HCT116 (cell line): Measurements from ENCODE around the gene TNRC6B. TPM values are rescaled to one million over a fixed set of nuclear protein-coding genes. Genes with fewer than 3 reads are reported as not detected.
"Not testable (repeated sequence)": the region's sequence is repeated elsewhere in the genome, so short reads cannot be mapped to it uniquely, and the experiment has no call there.

Source experiments
- ATAC-seq: fragments of 200-7000 bp; cut with Tn5 transposase; 2 replicates; pipeline ENCODE4 v1.9.1; 2020; ENCODE audit warnings: mild to moderate bottlenecking, moderate library complexity
- BruUV-seq: library from RNA; stranded (reverse); fragments of 400-500 nt; replicated peaks from 2 replicates; lab custom pipeline; 2021; lab: Mats Ljungman, UMichigan
- CTCF ChIA-PET: fragments of 300-600 bp; sonication (Branson Sonifier 250); formaldehyde crosslinking; loops from one replicate; lab custom pipeline; 2021; ENCODE audit warnings: antibody characterized with exemption; lab: Charles Lee
- POLR2A ChIA-PET: fragments of 300-600, 350-600 bp; sonication (Branson Sonifier 250); formaldehyde crosslinking; loops from one replicate; lab custom pipeline; 2021; ENCODE audit warnings: antibody characterized with exemption; lab: Charles Lee
- RAD21 ChIA-PET, 2 experiments: fragments of 300-600 bp; sonication (Branson Sonifier 250); formaldehyde crosslinking; loops; one replicate each; lab custom pipeline; 2023; ENCODE audit warnings: low total read pairs in 2 of 2; ENCODE audit not compliant: uncharacterized antibody in 2 of 2, unreplicated experiment in 2 of 2, low non-redundant PET in 1 of 2; lab: Charles Lee
- DNase-seq: peaks from one replicate; pipeline ENCODE4 v3.0.0-alpha.2; 2010; ENCODE audit warnings: low read depth, low spot score
- H2AFZ ChIP-seq: fragments of 200-600 bp; shearing (Covaris generic), sonication (generic); 2 replicates; pipeline ENCODE4 v1.6.1; 2017; ENCODE audit warnings: low read depth, mixed run types, mixed read lengths, antibody characterized with exemption, low read length; ENCODE audit not compliant: poor library complexity, severe bottlenecking
- H3K27ac ChIP-seq: 2 replicates; pipeline ENCODE4 v1.5.1; 2012; ENCODE audit warnings: low read depth, low read length
- H3K27me3 ChIP-seq: fragments of 200-600 bp; sonication (generic); 2 replicates; pipeline ENCODE4 v1.6.1; 2016; ENCODE audit warnings: mixed run types, low read length, mixed read lengths; ENCODE audit not compliant: insufficient read depth
- H3K36me3 ChIP-seq, 2 experiments: fragments of 200-500 bp in 1 of 2; fragments of 200-600 bp in 1 of 2; sonication (Bioruptor generic) in 1 of 2; sonication (generic) in 1 of 2; 2 replicates each; pipeline versions ENCODE4 v1.5.1 to v1.6.1; 2014 to 2016; ENCODE audit warnings: low read length in 2 of 2, inconsistent platforms in 1 of 2, mixed read lengths in 1 of 2, mixed run types in 1 of 2; ENCODE audit not compliant: insufficient read depth in 2 of 2, control insufficient read depth in 1 of 2
- H3K4me1 ChIP-seq, 2 experiments: fragments of 200-600 bp in 1 of 2; sonication (generic) in 1 of 2; 2 replicates each; pipeline versions ENCODE4 v1.5.1 to v1.6.1; 2012 to 2017; ENCODE audit warnings: low read length in 2 of 2, inconsistent platforms in 1 of 2, mild to moderate bottlenecking in 1 of 2, mixed read lengths in 1 of 2, mixed run types in 1 of 2, moderate library complexity in 1 of 2; ENCODE audit not compliant: insufficient read depth in 2 of 2, control insufficient read depth in 1 of 2
- H3K4me2 ChIP-seq: fragments of 200-600 bp; sonication (generic); 2 replicates; pipeline ENCODE4 v1.6.1; 2017; ENCODE audit warnings: mixed run types, low read length, mixed read lengths
- H3K4me3 ChIP-seq, 2 experiments: fragments of 200-600 bp in 1 of 2; sonication (generic) in 1 of 2; replicated peaks in 1 of 2; 2 replicates each; pipeline ENCODE4 v1.5.1; 2011 to 2016; ENCODE audit warnings: low read length in 2 of 2, control low read depth in 1 of 2, low read depth in 1 of 2, mild to moderate bottlenecking in 1 of 2, mixed read lengths in 1 of 2, mixed run types in 1 of 2
- H3K79me2 ChIP-seq: fragments of 200-600 bp; sonication (generic); 2 replicates; pipeline ENCODE4 v1.6.1; 2017; ENCODE audit warnings: mild to moderate bottlenecking, mixed run types, low read length, moderate library complexity, mixed read lengths; ENCODE audit not compliant: insufficient read depth
- H3K9ac ChIP-seq: fragments of 200-600 bp; sonication (generic); 2 replicates; pipeline ENCODE4 v1.6.1; 2016; ENCODE audit warnings: low read length, mixed read lengths
- H3K9me2 ChIP-seq: fragments of 200-600 bp; sonication (generic), shearing (Covaris generic); 2 replicates; pipeline ENCODE4 v1.6.1; 2017; ENCODE audit warnings: mixed run types, mild to moderate bottlenecking, moderate library complexity; ENCODE audit not compliant: insufficient read depth
- H3K9me3 ChIP-seq, 2 experiments: fragments of 200-500 bp in 1 of 2; fragments of 200-600 bp in 1 of 2; sonication (Bioruptor generic) in 1 of 2; sonication (generic) in 1 of 2; 2 replicates each; pipeline ENCODE4 v1.6.1; 2014 to 2017; ENCODE audit warnings: low read length in 2 of 2, mixed read lengths in 2 of 2, inconsistent platforms in 1 of 2, low read depth in 1 of 2, mild to moderate bottlenecking in 1 of 2, mixed run types in 1 of 2, moderate library complexity in 1 of 2; ENCODE audit not compliant: control insufficient read depth in 1 of 2, insufficient read depth in 1 of 2
- H4K20me1 ChIP-seq: fragments of 200-600 bp; sonication (generic), shearing (Covaris generic); 2 replicates; pipeline ENCODE4 v1.6.1; 2017; ENCODE audit warnings: mixed run types, mild to moderate bottlenecking, moderate library complexity; ENCODE audit not compliant: insufficient read depth
- CEBPB ChIP-seq: IDR thresholded peaks from 2 replicates; pipeline ENCODE4 v1.6.1; 2012; ENCODE audit warnings: low read depth
- EGR1 ChIP-seq: IDR thresholded peaks from 2 replicates; pipeline ENCODE4 v1.6.1; 2012; ENCODE audit warnings: low read depth
- ELF1 ChIP-seq: IDR thresholded peaks from 2 replicates; pipeline ENCODE4 v1.6.1; 2012; ENCODE audit warnings: low read depth, borderline replicate concordance
- EZH2 ChIP-seq: fragments of 200-600 bp; sonication (generic); IDR thresholded peaks from 2 replicates; pipeline ENCODE4 v1.6.1; 2017; ENCODE audit warnings: antibody characterized with exemption, mixed run types
- FOSL1 ChIP-seq: IDR thresholded peaks from 2 replicates; pipeline ENCODE4 v1.6.1; 2012; ENCODE audit warnings: low read depth
- POLR2A ChIP-seq: IDR thresholded peaks from 2 replicates; pipeline ENCODE4 v1.7.0; 2011; ENCODE audit warnings: borderline replicate concordance; ENCODE audit not compliant: insufficient read depth, insufficient read length; ENCODE audit errors: extremely low read depth
- RAD21 ChIP-seq: IDR thresholded peaks from 2 replicates; pipeline ENCODE4 v1.6.1; 2012; ENCODE audit warnings: low read depth, mild to moderate bottlenecking
- REST ChIP-seq: IDR thresholded peaks from 2 replicates; pipeline ENCODE4 v1.6.1; 2012; ENCODE audit warnings: low read depth
- SP1 ChIP-seq: IDR thresholded peaks from 2 replicates; pipeline ENCODE4 v1.6.1; 2012; ENCODE audit warnings: low read depth
- SRF ChIP-seq: IDR thresholded peaks from 2 replicates; pipeline ENCODE4 v1.6.1; 2012; ENCODE audit warnings: low read depth
- TCF7L2 ChIP-seq: IDR thresholded peaks from 2 replicates; pipeline ENCODE4 v1.7.0; 2011; ENCODE audit warnings: borderline replicate concordance, inconsistent platforms; ENCODE audit not compliant: insufficient read depth, insufficient read length; ENCODE audit errors: extremely low read depth
- YY1 ChIP-seq: IDR thresholded peaks from 2 replicates; pipeline ENCODE4 v1.6.1; 2011; ENCODE audit warnings: low read length, low read depth, moderate library complexity, mild to moderate bottlenecking; ENCODE audit not compliant: insufficient replicate concordance; ENCODE audit errors: extremely low read depth
- ZBTB33 ChIP-seq: IDR thresholded peaks from 2 replicates; pipeline ENCODE4 v1.6.1; 2011; ENCODE audit warnings: mild to moderate bottlenecking, low read length, moderate library complexity; ENCODE audit not compliant: insufficient replicate concordance; ENCODE audit errors: extremely low read depth
- intact Hi-C: fragments of 100-400 bp; cut with micrococcal nuclease; formaldehyde crosslinking; loops from 2 replicates; pipeline ENCODE4 v1.10.0; 2022
- total RNA-seq: library from RNA; stranded (reverse); gene quantifications from one replicate; pipeline ENCODE4 v1.2.1, GENCODE V29; 2021; ENCODE audit not compliant: unreplicated experiment

TNRC6B gene
- total RNA-seq, 1 experiment from 2014 or later, result 29.8 TPM

- Histone ChIP-seq H3K9me2 (no peaks in the 10 kb centered on the region), H2AFZ (no peak overlapping the region), H3K9me3 (no peaks in the 10 kb centered on the region), H3K79me2 (no peaks in the 10 kb centered on the region), H3K4me3 (no peak overlapping the region), H3K9ac (no peak overlapping the region), H3K27me3 (no peaks in the 10 kb centered on the region), H3K4me2 (no peak overlapping the region), H3K4me1 (no peaks in the 10 kb centered on the region), H3K36me3 (peaks cover 26 to 31% of the 10 kb centered on the region in 2 experiments), H3K27ac (no peak overlapping the region), H4K20me1 (no peaks in the 10 kb centered on the region)
- DNase-seq (no peak), ATAC-seq (no peak)
- no TSS peak for BruUV-seq
- intact Hi-C loops, result no loop called here
- RAD21 ChIA-PET, result no interaction called here
- TF ChIP-seq YY1, result no peak
- no peak for TF ChIP-seq SP1
- TF ChIP-seq POLR2A, result no peak
- no peak for TF ChIP-seq REST
- no peak for TF ChIP-seq EZH2
- no peak for TF ChIP-seq RAD21
- no peak for TF ChIP-seq ZBTB33
- TF ChIP-seq FOSL1, result no peak
- TF ChIP-seq SRF, result no peak
- TF ChIP-seq CEBPB, result no peak
- TF ChIP-seq EGR1, result no peak
- TF ChIP-seq ELF1, result no peak
- TF ChIP-seq TCF7L2, result no peak
- POLR2A ChIA-PET, result no interaction called here
- CTCF ChIA-PET, result no interaction called here
These were observed 133.0 kb downstream of the TNRC6B start for GRCh38 chr22:40310768-40311120.

GRCh38 chr22:40311646-40312045 is 133.9 kb downstream of the TNRC6B start:
- H3K9me3 ChIP-seq, H3K4me3 ChIP-seq, H2AFZ ChIP-seq, H3K9ac ChIP-seq, H3K27ac ChIP-seq, H4K20me1 ChIP-seq, RAD21 ChIA-PET, H3K79me2 ChIP-seq, H3K9me2 ChIP-seq, intact Hi-C loops, H3K4me1 ChIP-seq, H3K27me3 ChIP-seq, POLR2A ChIA-PET, ATAC-seq, CTCF ChIA-PET, DNase-seq, BruUV-seq, H3K4me2 ChIP-seq: not testable (repeated sequence)
- peaks cover 30 to 35% of the 10 kb centered on the region in 2 experiments for H3K36me3 ChIP-seq
